PC-9 (cell line): ENCODE data around the gene FGF11.

Experiments
- EZH2 ChIP-seq: fragments of 200-600 bp; sonication (generic); IDR thresholded peaks from 2 replicates; pipeline ENCODE4 v1.8.0; 2017; ENCODE audit warnings: antibody characterized with exemption, low read depth
- TF ChIP-seq, protein P1 (sequence below): fragments of 200-600 bp; sonication (generic); conservative IDR thresholded peaks from 2 replicates; pipeline ENCODE4 v1.6.1; 2017; ENCODE audit warnings: mixed run types, antibody characterized with exemption, mild to moderate bottlenecking, moderate library complexity

DNA sequence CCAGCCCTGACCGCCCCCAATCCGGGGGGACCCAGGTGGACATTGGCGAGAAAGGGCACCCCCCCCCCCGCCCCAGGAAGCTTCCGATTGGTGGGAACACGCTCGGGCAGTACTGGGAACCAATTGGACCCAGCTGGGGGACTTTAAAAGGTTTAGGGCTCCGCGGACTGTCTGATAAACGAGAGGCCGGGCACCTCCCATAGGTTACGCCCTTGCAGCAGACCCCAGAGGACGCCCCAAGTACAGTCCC is 35.7 kb upstream of the FGF11 start:
- TF ChIP-seq, protein P1, sequence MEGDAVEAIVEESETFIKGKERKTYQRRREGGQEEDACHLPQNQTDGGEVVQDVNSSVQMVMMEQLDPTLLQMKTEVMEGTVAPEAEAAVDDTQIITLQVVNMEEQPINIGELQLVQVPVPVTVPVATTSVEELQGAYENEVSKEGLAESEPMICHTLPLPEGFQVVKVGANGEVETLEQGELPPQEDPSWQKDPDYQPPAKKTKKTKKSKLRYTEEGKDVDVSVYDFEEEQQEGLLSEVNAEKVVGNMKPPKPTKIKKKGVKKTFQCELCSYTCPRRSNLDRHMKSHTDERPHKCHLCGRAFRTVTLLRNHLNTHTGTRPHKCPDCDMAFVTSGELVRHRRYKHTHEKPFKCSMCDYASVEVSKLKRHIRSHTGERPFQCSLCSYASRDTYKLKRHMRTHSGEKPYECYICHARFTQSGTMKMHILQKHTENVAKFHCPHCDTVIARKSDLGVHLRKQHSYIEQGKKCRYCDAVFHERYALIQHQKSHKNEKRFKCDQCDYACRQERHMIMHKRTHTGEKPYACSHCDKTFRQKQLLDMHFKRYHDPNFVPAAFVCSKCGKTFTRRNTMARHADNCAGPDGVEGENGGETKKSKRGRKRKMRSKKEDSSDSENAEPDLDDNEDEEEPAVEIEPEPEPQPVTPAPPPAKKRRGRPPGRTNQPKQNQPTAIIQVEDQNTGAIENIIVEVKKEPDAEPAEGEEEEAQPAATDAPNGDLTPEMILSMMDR = no peak
- TF ChIP-seq EZH2 = no peak
